HL-60 (cell line): ENCODE results near the gene FARP2.

Experiments
- DNase-seq, 2 experiments: peaks; one replicate each; pipeline ENCODE4 v3.0.0-alpha.2; 2010 to 2020; ENCODE audit warnings: low read depth in 1 of 2, low spot score in 1 of 2
- H3K27ac ChIP-seq: fragments of 250-450 bp; sonication (Bioruptor Pico); replicated peaks from 2 replicates; pipeline ENCODE4 v1.5.1; 2020; ENCODE audit warnings: mild to moderate bottlenecking, moderate library complexity
- H3K27me3 ChIP-seq: fragments of 250-450 bp; sonication (Bioruptor Pico); 2 replicates; pipeline ENCODE4 v1.5.1; 2021; ENCODE audit warnings: mild to moderate bottlenecking, moderate library complexity; ENCODE audit not compliant: insufficient read depth, poor library complexity, severe bottlenecking
- H3K4me3 ChIP-seq: replicated peaks from 2 replicates; pipeline ENCODE4 v1.5.1; 2011; ENCODE audit warnings: mild to moderate bottlenecking, control low read depth, low read length; ENCODE audit not compliant: insufficient read depth
- CTCF ChIP-seq: IDR thresholded peaks from one replicate; pipeline ENCODE4 v1.5.1; 2011; ENCODE audit warnings: low read length, control low read depth, inconsistent platforms; ENCODE audit not compliant: insufficient read depth
- GABPA ChIP-seq: IDR thresholded peaks from 2 replicates; pipeline ENCODE4 v1.6.1; 2012; ENCODE audit warnings: low read depth
- POLR2AphosphoS5 ChIP-seq: IDR thresholded peaks from 2 replicates; pipeline ENCODE4 v1.6.1; 2012; ENCODE audit warnings: low read depth
- REST ChIP-seq: IDR thresholded peaks from 2 replicates; pipeline ENCODE4 v1.6.1; 2012; ENCODE audit warnings: low read depth; ENCODE audit not compliant: insufficient replicate concordance
- SPI1 ChIP-seq: IDR thresholded peaks from 2 replicates; pipeline ENCODE4 v1.6.1; 2012; ENCODE audit warnings: low read depth, mild to moderate bottlenecking, borderline replicate concordance

The FARP2 gene

GRCh38 chr2:241430178-241430577, 74.1 kb downstream of the FARP2 start:
- no peaks in the 10 kb centered on the region for H3K27me3 ChIP-seq
- no peak for TF ChIP-seq GABPA
- TF ChIP-seq SPI1, result no peak
- TF ChIP-seq REST, result no peak
- no peak for TF ChIP-seq CTCF
- no peak for TF ChIP-seq POLR2AphosphoS5

GRCh38 chr2:241432824-241433448, 76.9 kb downstream of the FARP2 start:
- TF ChIP-seq SPI1, result no peak
- no peak for TF ChIP-seq POLR2AphosphoS5
- TF ChIP-seq CTCF, result no peak
- no peak for TF ChIP-seq REST
- no peak for TF ChIP-seq GABPA
- no peak overlapping the region for H3K27ac ChIP-seq
- no peak for DNase-seq

More at GRCh38 chr2:241430178-241430577, 74.1 kb downstream of the FARP2 start:
- Histone ChIP-seq H3K27ac (no peak overlapping the region), H3K4me3 (no peak overlapping the region)
- DNase-seq, result no peak

GRCh38 chr2:241437179-241437578, 81.1 kb downstream of the FARP2 start:
- Histone ChIP-seq H3K4me3 (no peak overlapping the region), H3K27ac (no peak overlapping the region), H3K27me3 (peaks cover 12% of the 10 kb centered on the region)
- TF ChIP-seq REST (no peak), CTCF (no peak), SPI1 (no peak), GABPA (no peak), POLR2AphosphoS5 (no peak)
- DNase-seq, result no peak

More at GRCh38 chr2:241432824-241433448, 76.9 kb downstream of the FARP2 start:
- no peak overlapping the region for H3K4me3 ChIP-seq
- no peaks in the 10 kb centered on the region for H3K27me3 ChIP-seq
